ENCODE measurements around the gene RTP5. TPM values are rescaled to one million over a fixed set of nuclear protein-coding genes. Genes with fewer than 3 reads are reported as not detected.
A peak's percentile ranks its signal among the peaks of the same experiment; 100 is the strongest.

The RTP5 gene
- total and polyA plus RNA-seq, 8 donors = 0.10 to 0.43 TPM; not detected in 6

DNA sequence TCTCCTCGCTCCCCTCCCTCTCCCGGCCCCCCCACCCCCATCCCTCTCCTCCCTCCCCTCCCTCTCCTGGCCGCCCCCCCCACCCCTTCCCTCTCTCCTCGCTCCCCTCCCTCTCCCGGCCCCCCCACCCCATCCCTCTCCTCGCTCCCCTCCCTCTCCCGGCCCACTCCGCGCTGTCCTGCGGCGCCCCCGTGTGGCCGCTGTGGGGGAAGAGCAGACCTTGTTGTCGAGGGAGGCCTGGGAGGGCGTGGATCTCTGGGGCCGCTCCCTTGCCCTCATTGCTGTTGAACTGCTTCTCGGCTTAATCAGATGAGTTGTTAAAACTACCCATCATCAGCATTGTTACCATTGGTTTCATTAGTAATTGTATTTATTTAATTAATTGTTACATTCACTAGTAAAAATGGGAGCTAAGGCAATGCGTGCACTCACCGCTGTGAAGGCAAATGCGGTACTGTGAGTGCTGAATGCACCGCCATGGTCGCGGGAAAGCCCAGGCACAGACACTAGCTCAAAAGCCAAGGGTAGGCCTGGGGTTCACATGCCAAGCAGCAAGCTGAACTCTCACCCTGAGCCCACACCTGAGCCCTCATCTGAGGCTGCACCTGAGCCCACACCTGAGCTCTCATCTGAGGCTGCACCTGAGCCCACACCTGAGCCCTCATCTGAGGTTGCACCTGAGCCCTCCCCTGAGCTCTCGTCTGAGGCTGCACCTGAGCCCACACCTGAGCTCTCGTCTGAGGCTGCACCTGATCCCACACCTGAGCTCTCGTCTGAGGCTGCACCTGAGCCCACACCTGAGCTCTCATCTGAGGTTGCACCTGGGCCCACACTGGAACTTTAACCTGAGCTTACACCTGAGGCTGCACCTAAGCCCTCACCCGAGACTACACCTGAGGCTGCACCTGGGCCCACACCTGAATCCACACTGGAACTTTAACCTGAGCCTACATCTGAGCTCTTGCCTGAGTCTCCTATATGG is 8.8 kb downstream of the RTP5 start:
- intact Hi-C loops (cut with DNase I; ENCODE audit: low total_unique reads) = no loop called here
- 34 to 49% (median 43%) methylated on average over 14 to 27 of the region's 27 CpGs for WGBS, 5 donors
- Histone ChIP-seq H3K27me3 (no peaks in the 10 kb centered on the region), H3K27ac (no peak overlapping the region), H3K4me1 (peaks cover 10 to 35% (median 29%) of the 10 kb centered on the region in 4 donors), H3K9me3 (no peaks in the 10 kb centered on the region), H3K36me3 (no peaks in the 10 kb centered on the region), H3K4me3 (no peak overlapping the region)
- TF ChIP-seq POLR2AphosphoS5 (IDR thresholded peaks at IDR 0.05) = no peak
- TF ChIP-seq, protein P1, sequence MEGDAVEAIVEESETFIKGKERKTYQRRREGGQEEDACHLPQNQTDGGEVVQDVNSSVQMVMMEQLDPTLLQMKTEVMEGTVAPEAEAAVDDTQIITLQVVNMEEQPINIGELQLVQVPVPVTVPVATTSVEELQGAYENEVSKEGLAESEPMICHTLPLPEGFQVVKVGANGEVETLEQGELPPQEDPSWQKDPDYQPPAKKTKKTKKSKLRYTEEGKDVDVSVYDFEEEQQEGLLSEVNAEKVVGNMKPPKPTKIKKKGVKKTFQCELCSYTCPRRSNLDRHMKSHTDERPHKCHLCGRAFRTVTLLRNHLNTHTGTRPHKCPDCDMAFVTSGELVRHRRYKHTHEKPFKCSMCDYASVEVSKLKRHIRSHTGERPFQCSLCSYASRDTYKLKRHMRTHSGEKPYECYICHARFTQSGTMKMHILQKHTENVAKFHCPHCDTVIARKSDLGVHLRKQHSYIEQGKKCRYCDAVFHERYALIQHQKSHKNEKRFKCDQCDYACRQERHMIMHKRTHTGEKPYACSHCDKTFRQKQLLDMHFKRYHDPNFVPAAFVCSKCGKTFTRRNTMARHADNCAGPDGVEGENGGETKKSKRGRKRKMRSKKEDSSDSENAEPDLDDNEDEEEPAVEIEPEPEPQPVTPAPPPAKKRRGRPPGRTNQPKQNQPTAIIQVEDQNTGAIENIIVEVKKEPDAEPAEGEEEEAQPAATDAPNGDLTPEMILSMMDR (IDR thresholded peaks at IDR 0.05) = peak in 4 of 7 experiments; percentile 34 to 68 (median 59)
- peak; percentile 76 to 92 for DNase-seq

DNA sequence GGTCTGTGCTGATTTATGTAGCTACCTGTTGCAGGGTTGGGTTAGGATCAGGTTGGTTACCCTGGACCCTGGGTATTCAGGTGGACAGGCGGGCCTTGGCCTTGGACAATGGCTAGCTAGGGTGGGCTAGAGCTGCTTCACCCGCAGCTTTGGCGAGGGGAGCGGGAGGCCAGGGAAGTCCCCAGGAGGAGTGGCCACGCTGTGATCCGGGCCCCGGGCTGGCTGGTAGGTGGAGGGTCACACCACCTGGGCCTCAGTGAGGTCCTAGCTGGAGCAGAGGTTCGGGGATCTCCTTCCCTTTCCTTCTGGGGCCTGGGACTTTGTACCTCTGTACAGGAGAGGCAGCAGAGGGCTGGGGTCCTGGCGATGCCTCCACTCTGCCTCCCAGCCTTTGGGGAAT is 9.8 kb downstream of the RTP5 start:
- Histone ChIP-seq H3K9me3 (no peaks in the 10 kb centered on the region), H3K4me1 (peaks cover 10 to 36% (median 30%) of the 10 kb centered on the region in 4 donors), H3K36me3 (no peaks in the 10 kb centered on the region), H3K27ac (no peak overlapping the region), H3K4me3 (no peak overlapping the region), H3K27me3 (no peaks in the 10 kb centered on the region)
- no peak for DNase-seq
- intact Hi-C loops (cut with DNase I; ENCODE audit: low total_unique reads) = no loop called here
- WGBS, 5 donors = 78 to 94% (median 88%) methylated on average over 6 to 9 of the region's 9 CpGs
- no peak for TF ChIP-seq POLR2AphosphoS5 (IDR thresholded peaks at IDR 0.05)
- no peak for TF ChIP-seq POLR2A (IDR thresholded peaks at IDR 0.05)
- TF ChIP-seq EP300 (IDR thresholded peaks at IDR 0.05) = no peak
- TF ChIP-seq, protein P1 (IDR thresholded peaks at IDR 0.05) = no peak

DNA sequence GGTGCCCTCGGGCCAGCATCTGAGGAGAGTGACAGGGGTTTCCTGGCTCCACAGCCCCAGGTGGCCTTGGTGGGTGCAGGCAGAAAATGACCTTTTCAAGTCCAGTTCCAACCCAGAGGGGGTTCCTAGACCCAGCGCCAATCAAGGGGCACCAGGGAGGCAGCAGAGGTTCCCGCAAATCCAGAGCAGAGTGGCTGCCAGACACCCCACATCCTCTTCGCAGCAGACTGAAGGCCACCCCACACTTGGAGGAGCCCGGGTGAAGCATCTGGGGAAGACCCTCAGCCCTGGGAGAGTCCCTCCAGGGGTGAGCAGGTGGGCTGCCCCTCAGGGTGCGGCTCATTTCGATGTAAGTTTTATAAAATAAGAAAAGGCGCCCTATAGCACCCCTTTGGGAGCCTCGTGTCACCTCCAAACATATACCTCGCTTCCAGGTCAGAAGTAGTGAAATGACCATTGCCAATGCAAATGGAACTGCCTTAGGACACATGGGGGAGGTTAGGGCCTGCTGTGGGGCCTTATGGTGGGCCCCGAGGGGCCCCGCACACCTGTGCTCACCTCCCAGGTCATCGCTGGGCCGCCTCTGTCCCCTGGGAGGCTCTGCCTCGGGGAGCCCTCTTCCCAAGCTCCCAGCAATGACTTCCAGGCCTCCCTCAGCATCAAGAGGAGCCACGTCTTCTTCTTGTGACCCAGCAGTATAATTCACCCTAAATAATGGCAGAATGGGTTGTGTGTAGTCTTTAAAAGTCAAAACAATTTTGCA is 11.0 kb downstream of the RTP5 start:
- no peaks in the 10 kb centered on the region for H3K27me3 ChIP-seq
- DNase-seq = no peak
- no peak for TF ChIP-seq POLR2AphosphoS5 (IDR thresholded peaks at IDR 0.05)
- TF ChIP-seq POLR2A (IDR thresholded peaks at IDR 0.05) = no peak
- TF ChIP-seq EP300 (IDR thresholded peaks at IDR 0.05) = no peak
- TF ChIP-seq, protein P1 (IDR thresholded peaks at IDR 0.05) = no peak
- peak overlapping the region; percentile 53 to 72 (median 63) for H3K4me3 ChIP-seq
- 71 to 83% (median 77%) methylated on average over 15 to 16 of the region's 16 CpGs for WGBS, 5 donors
- intact Hi-C loops (cut with DNase I; ENCODE audit: low total_unique reads) = no loop called here
- H3K9me3 ChIP-seq = no peaks in the 10 kb centered on the region
- H3K4me1 ChIP-seq = peaks cover 10 to 36% (median 30%) of the 10 kb centered on the region in 4 donors
- no peaks in the 10 kb centered on the region for H3K36me3 ChIP-seq
- peak overlapping the region; percentile 64 to 86 (median 80) for H3K27ac ChIP-seq

DNA sequence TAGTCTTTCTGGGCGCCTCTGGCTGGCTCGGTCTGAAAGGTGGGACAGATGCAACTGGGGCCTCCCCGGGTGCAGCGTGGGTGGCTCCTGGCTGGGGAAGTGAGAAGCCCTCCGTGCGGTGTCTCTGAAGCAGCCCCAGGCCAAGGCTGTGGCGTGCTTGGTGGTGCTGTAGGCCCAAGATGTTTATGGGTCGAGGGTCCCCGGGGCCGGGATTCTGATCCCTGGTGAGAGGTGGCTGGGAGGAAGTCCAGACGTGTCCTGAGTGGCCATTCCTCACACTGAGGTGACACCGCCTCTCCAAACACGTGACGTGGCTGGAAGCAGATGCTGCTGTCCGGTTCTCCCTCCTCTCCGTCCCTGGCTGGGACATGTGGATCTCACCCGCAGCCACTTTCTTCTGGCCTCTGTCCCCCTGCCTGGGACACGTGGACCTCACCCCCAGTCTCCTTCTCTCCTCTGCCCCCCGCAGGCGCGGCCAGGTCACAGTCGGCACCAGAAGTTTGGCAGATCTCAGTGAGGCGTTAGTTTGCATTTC is 12.6 kb downstream of the RTP5 start:
- Histone ChIP-seq H3K4me3 (peak overlapping the region; percentile 53 to 72 (median 63)), H3K36me3 (peaks cover 0 to 1% (median 0%) of the 10 kb centered on the region in 4 donors), H3K4me1 (peaks cover 10 to 36% (median 30%) of the 10 kb centered on the region in 4 donors), H3K27ac (peak overlapping the region; percentile 62 to 86 (median 80)), H3K9me3 (peaks cover 0 to under 1% (median 0%) of the 10 kb centered on the region in 4 donors), H3K27me3 (no peaks in the 10 kb centered on the region)
- peak; percentile 44 to 69 for DNase-seq
- 6 to 17% (median 11%) methylated on average over 22 to 23 of the region's 23 CpGs for WGBS, 5 donors
- intact Hi-C loops (cut with DNase I; ENCODE audit: low total_unique reads) = no loop called here
- TF ChIP-seq EP300 (IDR thresholded peaks at IDR 0.05) (no peak), POLR2AphosphoS5 (IDR thresholded peaks at IDR 0.05) (no peak), POLR2A (IDR thresholded peaks at IDR 0.05) (no peak)
- TF ChIP-seq, protein P1 (IDR thresholded peaks at IDR 0.05) = no peak
